IMR-90 (cell line): Measurements from ENCODE around the gene DGKZ. TPM values are rescaled to one million over a fixed set of nuclear protein-coding genes. Genes with fewer than 3 reads are reported as not detected.

Experiments used
- ATAC-seq: fragments of 200-7000 bp; cut with Tn5 transposase; 2 replicates; pipeline ENCODE4 v1.9.1; 2020; ENCODE audit warnings: low read depth, mild to moderate bottlenecking, moderate library complexity
- BruUV-seq: library from RNA; stranded (reverse); fragments of 400-500 nt; replicated peaks from 2 replicates; lab custom pipeline; 2021; lab: Mats Ljungman, UMichigan
- CTCF ChIA-PET: fragments of 300-600 bp; formaldehyde crosslinking; extraction: SDS; loops from one replicate; lab custom pipeline; 2021; ENCODE audit warnings: antibody characterized with exemption; lab: Yijun Ruan, JAX
- POLR2A ChIA-PET: fragments of 300-600 bp; sonication (Branson Sonifier 250); formaldehyde crosslinking; loops from one replicate; lab custom pipeline; 2022; ENCODE audit warnings: antibody characterized with exemption; ENCODE audit not compliant: unreplicated experiment; lab: Charles Lee
- DNase-seq: peaks from one replicate; pipeline ENCODE4 v3.0.0; 2013
- H2AFZ ChIP-seq: replicated peaks from 2 replicates; pipeline ENCODE3; 2013; ENCODE audit warnings: low read length, mild to moderate bottlenecking; ENCODE audit not compliant: poor library complexity
- H2AK5ac ChIP-seq: 2 replicates; pipeline ENCODE4 v1.6.1; 2013; ENCODE audit warnings: low read depth, low read length, inconsistent platforms
- H2AK9ac ChIP-seq: replicated peaks from 2 replicates; pipeline ENCODE3; 2013; ENCODE audit warnings: mild to moderate bottlenecking, low read depth, low read length, moderate library complexity; ENCODE audit not compliant: poor library complexity
- H2BK120ac ChIP-seq: 2 replicates; pipeline ENCODE4 v1.6.1; 2013; ENCODE audit warnings: low read depth, low read length, inconsistent platforms
- H2BK15ac ChIP-seq: 3 replicates; pipeline ENCODE4 v1.6.1; 2013; ENCODE audit warnings: low read depth, low read length, inconsistent platforms
- H2BK20ac ChIP-seq: 2 replicates; pipeline ENCODE4 v1.6.1; 2013; ENCODE audit warnings: low read depth, mild to moderate bottlenecking, inconsistent platforms, low read length, moderate library complexity
- H2BK5ac ChIP-seq: 2 replicates; pipeline ENCODE4 v1.6.1; 2013; ENCODE audit warnings: mild to moderate bottlenecking, low read depth, low read length, inconsistent platforms; ENCODE audit not compliant: poor library complexity, severe bottlenecking
- H3K14ac ChIP-seq: replicated peaks from 2 replicates; pipeline ENCODE4 v1.6.1; 2013; ENCODE audit warnings: low read depth, low read length, inconsistent platforms
- H3K18ac ChIP-seq: 2 replicates; pipeline ENCODE4 v1.6.1; 2013; ENCODE audit warnings: low read depth, low read length, control low read depth
- H3K23ac ChIP-seq: 2 replicates; pipeline ENCODE4 v1.6.1; 2013; ENCODE audit warnings: low read depth, low read length, inconsistent platforms
- H3K27ac ChIP-seq: 2 replicates; pipeline ENCODE4 v1.5.1; 2013; ENCODE audit warnings: mild to moderate bottlenecking, control low read depth, low read length; ENCODE audit not compliant: insufficient read depth
- H3K27me3 ChIP-seq: 2 replicates; pipeline ENCODE4 v1.6.1; 2013; ENCODE audit warnings: low read length; ENCODE audit not compliant: control insufficient read depth, insufficient read depth
- H3K36me3 ChIP-seq: 2 replicates; pipeline ENCODE4 v1.6.1; 2013; ENCODE audit warnings: low read length, mixed read lengths; ENCODE audit not compliant: control insufficient read depth, insufficient read depth
- H3K4ac ChIP-seq: 2 replicates; pipeline ENCODE4 v1.6.1; 2013; ENCODE audit warnings: low read depth, low read length, inconsistent platforms
- H3K4me1 ChIP-seq: 2 replicates; pipeline ENCODE4 v1.6.1; 2013; ENCODE audit warnings: low read length, mixed read lengths; ENCODE audit not compliant: control insufficient read depth, insufficient read depth
- H3K4me2 ChIP-seq: 2 replicates; pipeline ENCODE4 v1.6.1; 2013; ENCODE audit warnings: low read depth, mild to moderate bottlenecking, control low read depth, low read length, moderate library complexity
- H3K4me3 ChIP-seq: 2 replicates; pipeline ENCODE4 v1.5.1; 2013; ENCODE audit warnings: low read depth, mild to moderate bottlenecking, control low read depth, low read length, moderate library complexity; ENCODE audit not compliant: insufficient read depth
- H3K56ac ChIP-seq: 2 replicates; pipeline ENCODE4 v1.6.1; 2013; ENCODE audit warnings: low read length, inconsistent platforms; ENCODE audit not compliant: insufficient read depth; ENCODE audit errors: extremely low read depth
- H3K79me1 ChIP-seq, 2 experiments: 2 replicates each; pipeline ENCODE4 v1.6.1; 2013; ENCODE audit warnings: low read length in 2 of 2, inconsistent platforms in 1 of 2, low read depth in 1 of 2
- H3K9ac ChIP-seq: 2 replicates; pipeline ENCODE4 v1.6.1; 2013; ENCODE audit warnings: low read depth, low read length, control low read depth
- H3K9me1 ChIP-seq: 2 replicates; pipeline ENCODE4 v1.6.1; 2013; ENCODE audit warnings: low read length, inconsistent platforms; ENCODE audit not compliant: insufficient read depth
- H3K9me3 ChIP-seq: 2 replicates; pipeline ENCODE4 v1.6.1; 2013; ENCODE audit warnings: low read length; ENCODE audit not compliant: control insufficient read depth, insufficient read depth
- H4K20me1 ChIP-seq: 2 replicates; pipeline ENCODE4 v1.6.1; 2013; ENCODE audit warnings: low read length, inconsistent platforms; ENCODE audit not compliant: insufficient read depth
- H4K5ac ChIP-seq: 2 replicates; pipeline ENCODE4 v1.6.1; 2013; ENCODE audit warnings: mild to moderate bottlenecking, low read depth, low read length, control low read depth
- H4K8ac ChIP-seq, 2 experiments: 2 replicates each; pipeline ENCODE4 v1.6.1; 2013; ENCODE audit warnings: low read depth in 2 of 2, low read length in 2 of 2, control low read depth in 1 of 2, inconsistent platforms in 1 of 2
- H4K91ac ChIP-seq: 2 replicates; pipeline ENCODE4 v1.6.1; 2013; ENCODE audit warnings: low read depth, low read length, inconsistent platforms; ENCODE audit not compliant: insufficient read depth
- CHD1 ChIP-seq: IDR thresholded peaks from 2 replicates; pipeline ENCODE4 v1.6.1; 2012; ENCODE audit warnings: low read depth, low read length, improper control_type of control experiment
- FOS ChIP-seq: fragments of 150-350 bp; IDR thresholded peaks from 2 replicates; pipeline ENCODE4 v1.6.1; 2016; ENCODE audit warnings: low read depth, low read length
- MAZ ChIP-seq: IDR thresholded peaks from 2 replicates; pipeline ENCODE4 v1.6.1; 2012; ENCODE audit warnings: low read depth, mild to moderate bottlenecking, low read length, improper control_type of control experiment, moderate library complexity, borderline replicate concordance
- NFE2L2 ChIP-seq: fragments of 150-350 bp; IDR thresholded peaks from 2 replicates; pipeline ENCODE4 v1.6.1; 2016; ENCODE audit warnings: low read depth, mild to moderate bottlenecking, low read length
- POLR2A ChIP-seq: IDR thresholded peaks from 2 replicates; pipeline ENCODE4 v1.6.1; 2012; ENCODE audit warnings: mild to moderate bottlenecking, low read depth, low read length
- RAD21 ChIP-seq: IDR thresholded peaks from 2 replicates; pipeline ENCODE4 v1.6.1; 2012; ENCODE audit warnings: low read length, improper control_type of control experiment
- RFX5 ChIP-seq: IDR thresholded peaks from 2 replicates; pipeline ENCODE4 v1.8.0; 2012; ENCODE audit warnings: low read depth, mild to moderate bottlenecking, low read length, moderate library complexity
- WGBS, 2 experiments: methylation state at CpG; one replicate each; pipeline versions ENCODE4 v1.1.5 to v1.1.7; 2013; ENCODE audit warnings: missing lambda C conversion rate in 2 of 2; ENCODE audit not compliant: insufficient read length in 1 of 2; ENCODE audit errors: extremely low coverage in 2 of 2; 5-methylcytosine and 5-hydroxymethylcytosine counted together
- dilution Hi-C: fragments of 300-500 bp; cut with HindIII; formaldehyde crosslinking; loops from one replicate; pipeline ENCODE4 v1.14.3; 2018; ENCODE audit warnings: low sequenced_read_pairs; ENCODE audit not compliant: unreplicated experiment
- in situ Hi-C: fragments of 300-500 bp; cut with MboI; formaldehyde crosslinking; loops from 3 replicates; pipeline ENCODE4 v1.14.3; 2019; ENCODE audit warnings: low sequenced_read_pairs, inconsistent platforms, mixed read lengths
- intact Hi-C: fragments of 100-400 bp; cut with micrococcal nuclease; formaldehyde crosslinking; loops from 2 replicates; pipeline ENCODE4 v1.10.0; 2022
- polyA plus RNA-seq, 3 experiments: library from polyadenylated mRNA; depleted of rRNA; stranded (reverse); fragments of >200 nt; gene quantifications; 2 replicates each; pipeline ENCODE4 v1.2.3, GENCODE V29; 2012; ENCODE audit warnings: low replicate concordance in 1 of 3
- total RNA-seq: library from RNA; depleted of rRNA; stranded (reverse); fragments of >200 nt; gene quantifications from 2 replicates; pipeline ENCODE4 v1.2.3, GENCODE V29; 2012
- TF ChIP-seq, protein P1 (sequence below): conservative IDR thresholded peaks from 2 replicates; pipeline ENCODE4 v1.5.1; 2012; ENCODE audit warnings: mild to moderate bottlenecking, low read depth, low read length, improper control_type of control experiment
- TF ChIP-seq, protein P2 (sequence below): fragments of 150-350 bp; IDR thresholded peaks from 2 replicates; pipeline ENCODE4 v1.6.1; 2017; ENCODE audit warnings: mild to moderate bottlenecking, antibody characterized with exemption, low read length, low read depth

DGKZ gene
- total and polyA plus RNA-seq, 2 of the 4 experiments (the other 2 are of a cell fraction), result 46.8 to 62.0 TPM

DNA sequence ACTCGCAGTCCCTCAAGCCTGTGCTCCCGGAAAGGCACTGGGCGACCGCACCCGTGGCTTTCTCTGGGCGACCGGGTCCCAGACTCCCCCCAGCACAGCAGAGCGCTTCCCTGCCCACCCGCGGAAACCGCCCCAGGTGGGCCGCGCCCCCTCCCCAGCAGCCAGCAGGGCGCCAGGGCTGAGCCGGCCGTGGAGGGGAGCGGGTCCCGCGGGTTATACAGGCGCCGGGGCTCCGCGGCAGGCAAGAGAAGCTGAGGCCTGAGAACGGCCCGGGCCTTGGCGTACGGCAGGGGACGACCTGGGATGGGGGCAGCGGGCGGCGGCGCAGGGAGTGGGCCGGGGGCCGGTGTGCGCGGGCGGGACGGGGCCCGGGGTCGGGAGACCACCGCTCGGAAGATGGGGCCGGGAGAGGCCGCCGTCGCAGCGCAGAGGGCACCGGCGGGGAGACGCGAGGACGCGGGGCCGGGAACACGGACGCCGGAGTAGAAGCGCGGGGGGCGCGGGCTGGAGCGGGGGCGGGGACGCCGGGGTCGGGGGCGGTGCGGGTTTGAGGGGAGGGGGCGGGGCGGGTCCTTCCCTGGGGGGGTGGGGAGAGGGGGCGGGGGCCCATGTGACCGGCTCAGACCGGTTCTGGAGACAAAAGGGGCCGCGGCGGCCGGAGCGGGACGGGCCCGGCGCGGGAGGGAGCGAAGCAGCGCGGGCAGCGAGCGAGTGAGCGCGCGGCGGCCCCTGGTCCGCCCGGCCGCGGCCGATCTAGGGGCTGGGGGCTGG lies 34.0 kb downstream of the DGKZ start, which contains the start of gene MDK:
Gene MDK, plus strand, starts transcription at position 622 of the 771 bp plus-strand sequence. CDS start 389 bp downstream, outside the sequence.
- H4K20me1 ChIP-seq, result no peaks in the 10 kb centered on the region
- peak within 1 kb of the TSS; percentile 0; the same call in 1 of the 2 replicates for H3K27ac ChIP-seq
- POLR2A ChIA-PET, result no interaction called here
- H2BK20ac ChIP-seq, result no peak within 1 kb of the TSS; the same call in 1 of the 2 replicates
- H3K4ac ChIP-seq, result peak within 1 kb of the TSS; percentile 75
- no peak within 1 kb of the TSS; the same call in 2 of the 3 replicates for H2BK15ac ChIP-seq
- peak; percentile 28 for ATAC-seq
- H3K4me3 ChIP-seq, result peak within 1 kb of the TSS; percentile 33
- CTCF ChIA-PET, result no interaction called here
- peaks cover 8% of the 10 kb centered on the region for H3K4me1 ChIP-seq
- H2AK9ac ChIP-seq, result peak within 1 kb of the TSS; percentile 80
- H3K9me3 ChIP-seq, result no peaks in the 10 kb centered on the region
- H3K9me1 ChIP-seq, result 0 out of 2 replicates have a peak, but pooled peaks cover 5% of the 10 kb centered on the region
- peak within 1 kb of the TSS; percentile 45 for H3K4me2 ChIP-seq
- WGBS, 2 experiments, result 6% methylated on average over 20 of the region's 96 CpGs; no CpG with 5 or more reads in 1 of the 2 experiments
- no peaks in the 10 kb centered on the region for H3K27me3 ChIP-seq
- H3K23ac ChIP-seq, result peak within 1 kb of the TSS; percentile 61
- peak within 1 kb of the TSS; percentile 75 to 76; a peak in 2 of 4 replicates for H4K8ac ChIP-seq
- peak within 1 kb of the TSS; percentile 71 for H3K14ac ChIP-seq
- peak within 1 kb of the TSS; percentile 22; the same call in 1 of the 2 replicates for H3K18ac ChIP-seq
- peak within 1 kb of the TSS; percentile 56; the same call in 1 of the 2 replicates for H2BK120ac ChIP-seq
- dilution Hi-C loops (no loop called here), in situ Hi-C loops (no loop called here), intact Hi-C loops (loop anchor here (10.0 kb wide), 1 partner anchor 304 kb away; no protein-coding TSS in a partner anchor)
- H3K36me3 ChIP-seq, result peaks cover 6% of the 10 kb centered on the region
- peaks cover 0 to 11% of the 10 kb centered on the region in 2 experiments; a peak in 2 of 4 replicates for H3K79me1 ChIP-seq
- peak within 1 kb of the TSS; percentile 29 for H3K9ac ChIP-seq
- H3K56ac ChIP-seq, result no peak within 1 kb of the TSS
- peak within 1 kb of the TSS; percentile 24; the same call in 1 of the 2 replicates for H2AK5ac ChIP-seq
- DNase-seq, result no peak
- H2AFZ ChIP-seq, result peak within 1 kb of the TSS; percentile 91
- no peak for TF ChIP-seq MAZ
- no peak for TF ChIP-seq POLR2A
- TF ChIP-seq FOS, result no peak
- TF ChIP-seq NFE2L2, result no peak
- TF ChIP-seq, protein P1, sequence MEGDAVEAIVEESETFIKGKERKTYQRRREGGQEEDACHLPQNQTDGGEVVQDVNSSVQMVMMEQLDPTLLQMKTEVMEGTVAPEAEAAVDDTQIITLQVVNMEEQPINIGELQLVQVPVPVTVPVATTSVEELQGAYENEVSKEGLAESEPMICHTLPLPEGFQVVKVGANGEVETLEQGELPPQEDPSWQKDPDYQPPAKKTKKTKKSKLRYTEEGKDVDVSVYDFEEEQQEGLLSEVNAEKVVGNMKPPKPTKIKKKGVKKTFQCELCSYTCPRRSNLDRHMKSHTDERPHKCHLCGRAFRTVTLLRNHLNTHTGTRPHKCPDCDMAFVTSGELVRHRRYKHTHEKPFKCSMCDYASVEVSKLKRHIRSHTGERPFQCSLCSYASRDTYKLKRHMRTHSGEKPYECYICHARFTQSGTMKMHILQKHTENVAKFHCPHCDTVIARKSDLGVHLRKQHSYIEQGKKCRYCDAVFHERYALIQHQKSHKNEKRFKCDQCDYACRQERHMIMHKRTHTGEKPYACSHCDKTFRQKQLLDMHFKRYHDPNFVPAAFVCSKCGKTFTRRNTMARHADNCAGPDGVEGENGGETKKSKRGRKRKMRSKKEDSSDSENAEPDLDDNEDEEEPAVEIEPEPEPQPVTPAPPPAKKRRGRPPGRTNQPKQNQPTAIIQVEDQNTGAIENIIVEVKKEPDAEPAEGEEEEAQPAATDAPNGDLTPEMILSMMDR, result no peak
- TF ChIP-seq RAD21, result no peak
- TF ChIP-seq CHD1, result no peak
- TF ChIP-seq RFX5, result no peak
- TF ChIP-seq, protein P2, sequence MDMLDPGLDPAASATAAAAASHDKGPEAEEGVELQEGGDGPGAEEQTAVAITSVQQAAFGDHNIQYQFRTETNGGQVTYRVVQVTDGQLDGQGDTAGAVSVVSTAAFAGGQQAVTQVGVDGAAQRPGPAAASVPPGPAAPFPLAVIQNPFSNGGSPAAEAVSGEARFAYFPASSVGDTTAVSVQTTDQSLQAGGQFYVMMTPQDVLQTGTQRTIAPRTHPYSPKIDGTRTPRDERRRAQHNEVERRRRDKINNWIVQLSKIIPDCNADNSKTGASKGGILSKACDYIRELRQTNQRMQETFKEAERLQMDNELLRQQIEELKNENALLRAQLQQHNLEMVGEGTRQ, result no peak
- peak within 1 kb of the TSS; percentile 28; the same call in 1 of the 2 replicates for H4K5ac ChIP-seq
- peak within 1 kb of the TSS; percentile 56 for H4K91ac ChIP-seq
- H2BK5ac ChIP-seq, result no peak within 1 kb of the TSS
- BruUV-seq, result no TSS peak
